Left lobe of liver (tissue), 2 donors: ENCODE data around the gene NR2F6. TPM values are rescaled to one million over a fixed set of nuclear protein-coding genes. Genes with fewer than 3 reads are reported as not detected.

Source experiments
- ATAC-seq: fragments of 200-7000 bp; cut with Tn5 transposase; one replicate; pipeline ENCODE4 v1.9.1; 2020; ENCODE audit warnings: mild to moderate bottlenecking, moderate library complexity
- DNase-seq: peaks from one replicate; pipeline ENCODE4 v3.0.0-alpha.2; 2020; ENCODE audit warnings: low spot score
- total RNA-seq: library from RNA; stranded (reverse); gene quantifications from one replicate; pipeline ENCODE4 v1.2.1, GENCODE V29; 2021
- donor health status: DM: no; HTN: no; CAD: no; lungs with moderate emphysema.
- donor health status: DM: no; HTN: yes; CAD: no.

The NR2F6 gene
- total RNA-seq, 1 donor from 2014 or later: 126 TPM

- ATAC-seq (no peak), DNase-seq (no peak)
Measured at GRCh38 chr19:17183271-17183761, 62.4 kb downstream of the NR2F6 start.

Other genes starting within 250 kb of the NR2F6 start
- gene CPAMD8, start 219.1 kb downstream of the NR2F6 start, total RNA-seq: 1.3 TPM
- 5.1 TPM for gene HAUS8, start 170.5 kb downstream of the NR2F6 start, total RNA-seq
- gene MYO9B, start 170.1 kb downstream of the NR2F6 start, total RNA-seq: 28.9 TPM
- 19.9 TPM for gene USE1, start 30.6 kb downstream of the NR2F6 start, total RNA-seq
- gene OCEL1, start 19.7 kb downstream of the NR2F6 start, total RNA-seq: 63.0 TPM
- gene USHBP1, start 18.8 kb upstream of the NR2F6 start, total RNA-seq: 1.6 TPM
- gene BABAM1, start 21.5 kb upstream of the NR2F6 start, total RNA-seq: 41.0 TPM
- 0.48 TPM for gene ANKLE1, start 36.0 kb upstream of the NR2F6 start, total RNA-seq
- gene ABHD8, start 57.5 kb upstream of the NR2F6 start, total RNA-seq: 18.4 TPM
- 148 TPM for gene MRPL34, start 60.0 kb upstream of the NR2F6 start, total RNA-seq
- 10.9 TPM for gene DDA1, start 63.6 kb upstream of the NR2F6 start, total RNA-seq
- gene ANO8, start 88.9 kb upstream of the NR2F6 start, total RNA-seq: 9.6 TPM
- gene GTPBP3, start 91.6 kb upstream of the NR2F6 start, total RNA-seq: 14.3 TPM
- gene PLVAP, start 131.4 kb upstream of the NR2F6 start, total RNA-seq: 4.6 TPM
- gene CCDC194, start 148.3 kb upstream of the NR2F6 start, total RNA-seq: 0.50 TPM
- gene BST2, start 159.7 kb upstream of the NR2F6 start, total RNA-seq: 103 TPM
- gene MVB12A, start 174.1 kb upstream of the NR2F6 start, total RNA-seq: 22.6 TPM
- gene TMEM221, start 202.7 kb upstream of the NR2F6 start, total RNA-seq: 0.15 TPM
- not detected for gene NXNL1, start 215.0 kb upstream of the NR2F6 start, total RNA-seq
- 7.0 TPM for gene SLC27A1, start 224.6 kb upstream of the NR2F6 start, total RNA-seq